Fibroblast of lung (primary cell): ENCODE measurements around the gene CDH6.

ENCODE experiments used
- CTCF ChIP-seq, 2 donors: IDR thresholded peaks in 1 of 2; conservative IDR thresholded peaks in 1 of 2; 1 replicate in 1 of 2; 2 replicates in 1 of 2; pipeline ENCODE4 v1.5.1; 2011 to 2012; ENCODE audit warnings: low read length in 2 of 2, control low read depth in 1 of 2, inconsistent platforms in 1 of 2, low read depth in 1 of 2, mild to moderate bottlenecking in 1 of 2
- EZH2 ChIP-seq: IDR thresholded peaks from 2 replicates; pipeline ENCODE4 v1.5.1; 2012; ENCODE audit warnings: low read length, control low read depth, mild to moderate bottlenecking; ENCODE audit errors: missing control alignments

GRCh38 chr5:31156631-31157160 is 36.8 kb upstream of the CDH6 start:
- TF ChIP-seq CTCF (conservative IDR thresholded peaks at IDR 0.05 in 1 of 2, IDR thresholded peaks at IDR 0.05 in 1 of 2; ENCODE audit: low read depth in 1 of 2, low read length in 2 of 2) = no peak
- no peak for TF ChIP-seq EZH2
